CD4-positive, alpha-beta T cell treated with Interleukin-2 at 100 ng/mL for 4 hours (primary cell): ENCODE measurements around the gene CPEB4.

Source experiments
- DNase-seq: peaks from one replicate; pipeline ENCODE4 v3.0.0-alpha.2; 2020; ENCODE audit warnings: low spot score

Gene CPEB4

GRCh38 chr5:173913686-173914321 is 25.7 kb downstream of the CPEB4 start:
- DNase-seq, result no peak

GRCh38 chr5:173915310-173916014 is 27.3 kb downstream of the CPEB4 start:
- DNase-seq, result no peak

GRCh38 chr5:173916233-173916632 is 28.1 kb downstream of the CPEB4 start:
- no peak for DNase-seq

- peak; percentile 79 for DNase-seq
These were observed 29.9 kb downstream of the CPEB4 start for GRCh38 chr5:173917788-173918786.

GRCh38 chr5:173919443-173919842 is 31.3 kb downstream of the CPEB4 start:
- DNase-seq, result no peak

GRCh38 chr5:173920024-173920753 is 32.0 kb downstream of the CPEB4 start:
- no peak for DNase-seq

- DNase-seq, result no peak
These were observed 32.9 kb downstream of the CPEB4 start for GRCh38 chr5:173920866-173921555.

DNA sequence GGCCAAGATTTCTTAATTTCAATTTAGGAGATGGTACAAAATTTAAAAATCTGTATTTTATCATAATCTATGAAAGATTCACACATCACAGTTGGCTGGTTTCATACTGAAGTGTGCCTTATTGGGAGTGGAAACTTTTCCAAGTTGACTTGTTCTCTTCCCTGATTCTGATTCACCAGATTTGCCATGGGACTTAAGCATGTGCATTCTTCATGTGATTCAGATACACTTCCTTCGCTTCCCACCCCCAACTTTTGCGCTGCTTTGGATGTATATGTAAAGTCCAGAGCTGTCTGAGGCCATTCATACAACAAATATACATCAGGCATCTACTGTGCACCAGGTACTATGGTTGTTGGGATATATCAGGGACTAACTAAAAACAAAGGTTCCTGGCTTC is 34.4 kb downstream of the CPEB4 start:
- DNase-seq, result no peak

DNA sequence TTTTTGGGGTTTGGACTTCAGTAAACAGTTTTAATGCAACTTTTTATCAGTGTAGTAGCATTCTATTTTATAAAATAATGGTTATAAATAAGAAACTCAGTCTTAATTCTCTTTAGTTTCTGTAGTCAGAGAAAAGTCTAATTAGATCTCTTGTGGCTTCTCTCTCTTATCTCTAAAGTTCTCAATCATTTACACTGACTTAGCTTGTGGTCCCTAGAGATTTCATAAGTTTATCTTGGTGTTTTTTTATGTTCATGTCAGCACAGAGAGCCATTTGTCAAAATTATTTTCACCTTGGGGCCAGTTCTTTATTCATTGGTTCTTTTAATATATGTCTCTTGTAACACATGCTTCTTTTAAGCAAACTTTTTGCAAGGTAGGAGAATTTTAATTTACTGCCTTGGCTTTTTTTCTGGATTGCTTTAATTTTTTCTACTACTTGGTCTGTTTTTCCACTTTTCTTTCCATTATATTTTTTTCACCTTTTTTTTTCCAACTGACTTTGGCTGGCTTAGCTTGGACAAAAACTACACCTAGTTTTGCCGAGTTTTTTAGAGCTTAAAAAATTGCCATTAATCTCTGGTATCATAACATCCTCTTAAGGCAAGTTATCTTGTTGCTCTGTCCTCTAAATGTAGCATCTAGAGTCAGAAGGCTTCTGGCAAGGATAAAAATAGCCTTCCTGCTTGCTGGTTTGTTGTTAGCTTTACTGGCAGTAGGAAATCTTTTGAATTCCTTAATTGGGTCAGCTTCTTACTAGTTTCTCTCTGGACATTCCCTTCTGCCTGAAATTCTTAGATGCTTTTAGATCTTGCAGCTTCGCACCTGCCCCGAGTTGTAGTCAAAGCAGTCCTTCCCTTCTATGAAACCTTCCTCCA is 35.3 kb downstream of the CPEB4 start:
- no peak for DNase-seq

DNA sequence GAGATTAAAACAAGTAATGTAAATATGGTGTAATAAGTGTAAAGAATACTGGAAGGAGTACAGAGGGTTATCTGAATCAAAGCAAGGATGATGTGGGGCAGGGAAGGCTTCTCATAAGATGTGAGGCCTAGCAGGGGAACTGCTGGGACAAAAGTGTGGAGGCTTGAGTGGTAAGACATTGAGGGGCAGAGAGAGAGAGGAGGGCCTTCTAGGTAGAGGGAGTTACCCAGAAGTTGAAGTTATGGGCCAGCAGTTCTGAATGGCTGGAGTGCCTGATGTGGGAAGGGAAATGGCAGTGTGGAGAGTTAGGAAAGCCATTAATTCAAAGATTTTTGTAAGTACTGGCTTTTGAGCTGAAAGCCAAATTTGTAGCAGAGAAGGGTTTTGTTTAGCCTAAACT is 36.8 kb downstream of the CPEB4 start:
- DNase-seq, result no peak

DNA sequence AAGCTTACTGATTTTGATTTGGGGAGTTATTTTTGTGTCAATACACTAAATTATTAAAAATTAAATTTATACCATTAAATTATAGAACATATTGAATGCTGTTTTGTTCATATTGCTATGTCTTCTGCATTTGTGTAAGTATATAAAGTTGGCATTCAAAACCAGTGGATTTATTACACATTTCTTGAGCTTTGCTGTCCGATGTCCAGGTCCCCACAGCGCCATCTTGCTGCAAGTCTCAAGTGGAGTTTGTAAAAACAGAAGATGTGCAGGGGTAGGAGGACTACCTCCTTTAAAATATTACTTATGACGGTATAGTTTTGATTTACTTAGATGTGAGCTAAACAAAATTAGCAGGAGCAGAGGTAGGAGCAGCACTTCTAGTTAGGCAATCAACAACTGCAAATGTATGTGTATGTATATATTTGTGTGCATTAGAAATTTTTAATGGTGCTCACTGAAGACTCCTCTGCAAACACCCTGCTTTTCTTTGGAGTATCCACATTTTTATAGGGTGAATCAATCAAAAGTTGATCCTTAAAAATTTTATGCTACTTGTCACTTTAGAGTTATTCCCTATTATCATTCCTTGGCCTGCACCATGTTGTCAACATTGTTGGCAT is 37.4 kb downstream of the CPEB4 start:
- peak; percentile 58 for DNase-seq

DNA sequence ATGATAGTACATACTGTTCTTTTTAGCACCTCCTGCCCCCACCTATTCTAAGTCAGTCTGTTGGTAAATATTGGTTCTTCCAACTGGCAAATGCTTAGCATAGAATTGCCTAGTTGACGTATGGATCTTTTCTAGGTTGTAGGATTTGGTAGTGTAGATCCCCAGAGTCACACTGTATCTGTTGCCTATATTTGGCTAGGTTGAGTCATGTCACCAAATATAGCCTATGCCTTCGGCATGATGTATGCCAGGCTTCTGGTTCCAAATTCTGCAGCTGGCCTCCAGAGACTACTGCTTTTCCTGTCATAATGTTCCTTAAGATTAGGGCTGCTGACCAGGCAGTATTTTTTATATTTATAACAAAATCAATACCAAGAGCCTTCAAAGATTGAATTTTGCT is 38.2 kb downstream of the CPEB4 start:
- no peak for DNase-seq

- DNase-seq, result no peak
These were observed 40.9 kb downstream of the CPEB4 start for GRCh38 chr5:173928871-173929574.

DNA sequence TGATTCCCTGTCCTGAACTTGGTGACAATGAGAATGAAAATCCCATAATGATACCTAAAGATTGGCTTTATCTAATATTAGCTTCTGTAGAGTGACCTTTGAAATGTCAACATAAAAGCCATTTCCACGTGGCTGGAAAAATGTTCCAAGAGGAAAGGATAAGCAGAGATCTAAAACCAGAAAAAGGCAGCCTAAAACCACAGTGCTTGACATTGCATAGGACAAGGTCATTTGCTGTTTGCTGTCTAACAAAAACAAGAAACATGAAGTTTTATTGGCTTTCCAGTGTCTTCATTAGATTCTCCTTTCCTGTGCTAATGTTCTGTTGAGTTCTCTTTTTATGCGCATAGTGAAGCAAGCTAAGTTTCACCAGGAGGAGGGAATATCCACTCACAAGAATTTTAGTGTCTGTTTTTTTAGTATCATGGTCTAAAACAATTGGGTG is 44.6 kb downstream of the CPEB4 start:
- DNase-seq, result no peak

DNA sequence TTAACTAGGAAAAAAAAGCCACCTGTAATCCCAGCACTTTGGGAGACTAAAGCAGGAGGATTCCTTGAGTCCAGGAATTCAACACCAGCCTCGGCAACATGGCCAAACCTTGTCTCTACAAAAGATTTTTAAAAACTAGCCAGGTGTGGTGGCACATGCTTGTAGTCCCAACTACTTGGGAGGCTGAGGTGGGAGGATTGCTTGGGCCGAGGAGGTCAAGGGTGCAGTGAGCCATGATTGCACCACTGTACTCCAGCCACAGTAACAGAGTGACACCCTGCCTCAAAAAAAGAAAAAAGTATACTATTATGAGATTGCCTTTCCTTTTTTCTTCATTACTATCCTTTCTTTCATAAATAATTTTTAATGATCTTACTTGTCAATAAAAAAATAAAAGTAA is 45.8 kb downstream of the CPEB4 start:
- no peak for DNase-seq

GRCh38 chr5:173935396-173935795 is 47.2 kb downstream of the CPEB4 start:
- no peak for DNase-seq

- no peak for DNase-seq
These were observed 52.1 kb downstream of the CPEB4 start for GRCh38 chr5:173940269-173940668.

DNA sequence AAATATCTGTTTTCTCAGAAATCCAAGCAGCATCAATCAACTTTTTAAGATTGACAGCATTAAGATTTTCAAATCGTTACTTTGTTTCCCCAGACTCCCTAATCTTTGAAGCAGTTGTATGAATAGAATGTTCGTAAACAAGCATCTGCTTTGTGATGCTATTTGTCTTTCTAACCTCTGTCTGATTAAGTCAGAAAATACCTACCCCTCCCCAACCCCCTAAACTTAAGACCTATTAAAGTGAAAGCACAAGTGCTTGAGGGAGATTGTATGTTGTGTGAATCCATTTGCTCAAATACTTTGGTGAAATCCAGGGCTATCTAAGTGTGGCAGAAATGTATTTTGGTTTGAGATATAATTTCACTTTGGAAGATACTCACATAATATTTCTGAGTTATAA is 53.0 kb downstream of the CPEB4 start:
- no peak for DNase-seq

DNA sequence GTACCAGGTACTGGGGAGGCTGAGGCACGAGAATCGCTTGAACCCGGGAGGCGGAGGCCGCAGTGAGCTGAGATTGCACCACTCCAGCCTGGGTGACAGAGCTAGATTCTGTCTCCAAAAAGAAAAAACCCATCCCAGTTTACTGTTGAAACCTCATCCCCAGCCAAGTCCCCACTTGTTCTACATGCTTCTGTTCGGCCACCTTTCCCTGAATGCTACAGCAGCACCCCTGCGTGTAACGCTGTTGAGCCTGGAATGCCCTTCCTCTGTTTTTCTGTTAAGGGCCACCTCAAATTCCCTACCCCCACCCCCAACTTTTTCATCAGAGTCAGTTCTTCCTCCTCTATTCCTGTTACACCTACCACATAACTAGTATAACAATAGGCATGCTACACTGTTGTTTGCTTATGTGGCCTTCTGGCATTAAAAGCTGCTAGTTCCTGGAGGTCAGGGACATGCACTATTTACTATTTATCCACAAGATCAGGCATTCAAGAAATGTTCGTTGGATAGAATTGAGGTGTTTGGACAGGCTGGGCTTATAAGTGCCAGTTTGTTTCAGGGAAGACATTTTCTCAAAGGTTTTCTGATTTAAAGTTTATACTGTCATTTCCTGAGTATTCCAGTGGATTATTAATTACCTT is 53.7 kb downstream of the CPEB4 start:
- no peak for DNase-seq
